GM12865 (cell line): ENCODE results near the gene DDA1.

Experiments
- DNase-seq: peaks from one replicate; pipeline ENCODE4 v3.0.0; 2010; ENCODE audit warnings: low read depth
- H3K4me3 ChIP-seq: 2 replicates; pipeline ENCODE4 v1.5.1; 2011; ENCODE audit warnings: mild to moderate bottlenecking, low read depth, low read length, control low read depth
- CTCF ChIP-seq: IDR thresholded peaks from 2 replicates; pipeline ENCODE4 v1.5.1; 2011; ENCODE audit warnings: low read length, control low read depth, low read depth, inconsistent platforms; ENCODE audit not compliant: insufficient read depth; ENCODE audit errors: missing control alignments

Gene DDA1

GRCh38 chr19:17281391-17282304 is 27.7 kb upstream of the DDA1 start, which contains the start of gene ANKLE1:
Gene ANKLE1, plus strand, starts transcription at chr19:17281901. Its CDS starts 20 bp downstream, at chr19:17281921.
- DNase-seq: peak; percentile 86

GRCh38 chr19:17282488-17283125 is 26.8 kb upstream of the DDA1 start:
- TF ChIP-seq CTCF: peak; percentile 97
- peak overlapping the region; percentile 82 for H3K4me3 ChIP-seq
- DNase-seq: peak; percentile 95

More at GRCh38 chr19:17281391-17282304, 27.7 kb upstream of the DDA1 start, which contains the start of gene ANKLE1:
- TF ChIP-seq CTCF: no peak
- H3K4me3 ChIP-seq: peak within 1 kb of the TSS; percentile 82

- TF ChIP-seq CTCF: no peak
- no peak for DNase-seq
- no peak overlapping the region for H3K4me3 ChIP-seq
Observed at GRCh38 chr19:17283504-17283996, 25.8 kb upstream of the DDA1 start.

- TF ChIP-seq CTCF: no peak
Observed at GRCh38 chr19:17285415-17286135, 23.8 kb upstream of the DDA1 start.

GRCh38 chr19:17286263-17286662 is 23.1 kb upstream of the DDA1 start:
- H3K4me3 ChIP-seq: no peak overlapping the region
- no peak for DNase-seq
- TF ChIP-seq CTCF: no peak

More at GRCh38 chr19:17285415-17286135, 23.8 kb upstream of the DDA1 start:
- H3K4me3 ChIP-seq: no peak overlapping the region
- no peak for DNase-seq

- H3K4me3 ChIP-seq: no peak overlapping the region
- no peak for DNase-seq
- TF ChIP-seq CTCF: no peak
Observed at GRCh38 chr19:17286752-17287151, 22.6 kb upstream of the DDA1 start.
